ENCODE data around the gene SYNGR3. TPM values are rescaled to one million over a fixed set of nuclear protein-coding genes. Genes with fewer than 3 reads are reported as not detected.

SYNGR3 gene
- polyA plus RNA-seq, 1 donor (not counting 4 experiments of a cell fraction or from before 2014, with no cell fraction given): 0.30 TPM

DNA sequence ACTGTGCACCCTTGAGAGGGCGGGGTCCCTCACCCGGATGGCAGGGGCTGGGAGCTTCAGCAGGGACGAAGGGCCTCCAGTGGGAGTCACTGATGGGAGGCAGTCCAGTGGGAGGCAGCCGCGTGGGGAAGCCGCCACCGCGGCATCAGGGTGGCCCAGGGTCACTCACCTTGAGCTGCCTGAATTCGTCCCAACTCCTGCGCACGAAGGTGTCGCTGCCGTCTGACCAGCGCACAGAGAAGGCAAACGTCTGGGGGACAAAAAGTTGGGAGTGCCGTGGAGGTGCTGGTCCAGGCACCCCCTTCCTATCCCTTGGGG, 9.0 kb upstream of the SYNGR3 start:
- Histone ChIP-seq H3K79me2 (ENCODE audit: control insufficient read depth, insufficient read depth, low read length) (peaks cover 2% of the 10 kb centered on the region), H3K9me1 (ENCODE audit: control insufficient read depth, extremely low read depth, insufficient read depth, low read length) (peaks cover 2% of the 10 kb centered on the region), H2AFZ (ENCODE audit: control insufficient read depth, low read length) (no peak overlapping the region), H3K27me3 (ENCODE audit: control insufficient read depth, extremely low read depth, insufficient read depth, low read length) (peaks cover 34% of the 10 kb centered on the region), H3K4me3 (ENCODE audit: control insufficient read depth in 2 of 3, extremely low read depth in 1 of 3, insufficient read depth in 2 of 3, low read depth in 1 of 3, low read length in 3 of 3) (no peak overlapping the region), H3K9ac (ENCODE audit: control insufficient read depth, extremely low read depth, insufficient read depth, low read length) (no peak overlapping the region), H3K27ac (ENCODE audit: control insufficient read depth, insufficient read depth, low read length) (no peak overlapping the region), H3K4me1 (ENCODE audit: control insufficient read depth, extremely low read depth, insufficient read depth, low read length) (peaks cover 37% of the 10 kb centered on the region), H3K36me3 (ENCODE audit: control insufficient read depth in 2 of 2, extremely low read depth in 1 of 2, insufficient read depth in 2 of 2, low read length in 2 of 2) (peaks cover 11 to 19% of the 10 kb centered on the region in 2 experiments), H3K4me2 (ENCODE audit: control insufficient read depth, extremely low read depth, insufficient read depth, low read depth, low read length) (no peak overlapping the region), H3K9me3 (ENCODE audit: control insufficient read depth, low read depth, low read length) (no peaks in the 10 kb centered on the region), H4K20me1 (ENCODE audit: control insufficient read depth, extremely low read depth, insufficient read depth, low read length) (no peaks in the 10 kb centered on the region)
- FAIRE-seq (no peak), DNase-seq (ENCODE audit: low read depth, low spot score) (no peak)
- dilution Hi-C loops (cut with MboI; ENCODE audit: extremely low pct_ligation_motif_present, low sequenced_read_pairs): no loop called here
- TF ChIP-seq EZH2 (IDR thresholded peaks at IDR 0.05; ENCODE audit: low read length): no peak
- TF ChIP-seq, protein P1, sequence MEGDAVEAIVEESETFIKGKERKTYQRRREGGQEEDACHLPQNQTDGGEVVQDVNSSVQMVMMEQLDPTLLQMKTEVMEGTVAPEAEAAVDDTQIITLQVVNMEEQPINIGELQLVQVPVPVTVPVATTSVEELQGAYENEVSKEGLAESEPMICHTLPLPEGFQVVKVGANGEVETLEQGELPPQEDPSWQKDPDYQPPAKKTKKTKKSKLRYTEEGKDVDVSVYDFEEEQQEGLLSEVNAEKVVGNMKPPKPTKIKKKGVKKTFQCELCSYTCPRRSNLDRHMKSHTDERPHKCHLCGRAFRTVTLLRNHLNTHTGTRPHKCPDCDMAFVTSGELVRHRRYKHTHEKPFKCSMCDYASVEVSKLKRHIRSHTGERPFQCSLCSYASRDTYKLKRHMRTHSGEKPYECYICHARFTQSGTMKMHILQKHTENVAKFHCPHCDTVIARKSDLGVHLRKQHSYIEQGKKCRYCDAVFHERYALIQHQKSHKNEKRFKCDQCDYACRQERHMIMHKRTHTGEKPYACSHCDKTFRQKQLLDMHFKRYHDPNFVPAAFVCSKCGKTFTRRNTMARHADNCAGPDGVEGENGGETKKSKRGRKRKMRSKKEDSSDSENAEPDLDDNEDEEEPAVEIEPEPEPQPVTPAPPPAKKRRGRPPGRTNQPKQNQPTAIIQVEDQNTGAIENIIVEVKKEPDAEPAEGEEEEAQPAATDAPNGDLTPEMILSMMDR (optimal IDR thresholded peaks at IDR 0.05 in 1 of 3, IDR thresholded peaks at IDR 0.05 in 1 of 3, conservative IDR thresholded peaks at IDR 0.05 in 1 of 3; ENCODE audit: extremely low read depth in 1 of 3, insufficient read depth in 2 of 3, low read length in 3 of 3): no peak

DNA sequence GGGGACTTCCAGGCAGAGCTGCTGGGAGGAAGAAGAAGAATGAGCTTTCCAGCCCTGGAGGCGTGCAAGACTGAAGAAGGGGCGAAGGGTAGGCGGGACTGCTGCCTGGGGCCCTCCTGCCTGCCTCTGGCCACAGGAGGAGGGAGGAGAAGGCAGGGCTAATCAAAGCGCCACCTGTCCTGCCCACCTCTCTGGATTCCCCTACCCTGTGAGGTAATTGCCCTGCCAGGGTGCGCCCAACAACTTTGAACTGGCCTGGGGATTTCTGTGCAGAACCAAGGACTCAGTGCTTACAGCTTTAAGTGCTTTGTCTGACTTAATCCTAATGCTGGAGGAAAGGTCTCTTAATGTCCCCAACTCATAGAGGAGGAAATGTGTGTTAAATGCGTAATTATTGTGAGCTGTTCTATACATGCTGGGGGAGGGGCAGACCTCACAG, 8.4 kb upstream of the SYNGR3 start, which contains the start of gene NOXO1:
Gene NOXO1, minus strand, starts transcription at position 72 of the 439 bp plus-strand sequence. CDS start 290 bp downstream, outside the sequence.
- H3K27me3 ChIP-seq (ENCODE audit: control insufficient read depth, extremely low read depth, insufficient read depth, low read length): peaks cover 34% of the 10 kb centered on the region
- peak within 1 kb of the TSS; percentile 61 for H3K4me2 ChIP-seq (ENCODE audit: control insufficient read depth, extremely low read depth, insufficient read depth, low read depth, low read length)
- peaks cover 12 to 25% of the 10 kb centered on the region in 2 experiments for H3K36me3 ChIP-seq (ENCODE audit: control insufficient read depth in 2 of 2, extremely low read depth in 1 of 2, insufficient read depth in 2 of 2, low read length in 2 of 2)
- peaks cover 2% of the 10 kb centered on the region for H3K9me1 ChIP-seq (ENCODE audit: control insufficient read depth, extremely low read depth, insufficient read depth, low read length)
- H3K9me3 ChIP-seq (ENCODE audit: control insufficient read depth, low read depth, low read length): no peaks in the 10 kb centered on the region
- H3K79me2 ChIP-seq (ENCODE audit: control insufficient read depth, insufficient read depth, low read length): peaks cover 2% of the 10 kb centered on the region
- DNase-seq (ENCODE audit: low read depth, low spot score) (no peak), FAIRE-seq (peak; percentile 51)
- no peak within 1 kb of the TSS for H3K27ac ChIP-seq (ENCODE audit: control insufficient read depth, insufficient read depth, low read length)
- peaks cover 38% of the 10 kb centered on the region for H3K4me1 ChIP-seq (ENCODE audit: control insufficient read depth, extremely low read depth, insufficient read depth, low read length)
- dilution Hi-C loops (cut with MboI; ENCODE audit: extremely low pct_ligation_motif_present, low sequenced_read_pairs): no loop called here
- no peaks in the 10 kb centered on the region for H4K20me1 ChIP-seq (ENCODE audit: control insufficient read depth, extremely low read depth, insufficient read depth, low read length)
- no peak for TF ChIP-seq EZH2 (IDR thresholded peaks at IDR 0.05; ENCODE audit: low read length)
- TF ChIP-seq, protein P1 (optimal IDR thresholded peaks at IDR 0.05 in 1 of 3, IDR thresholded peaks at IDR 0.05 in 1 of 3, conservative IDR thresholded peaks at IDR 0.05 in 1 of 3; ENCODE audit: extremely low read depth in 1 of 3, insufficient read depth in 2 of 3, low read length in 3 of 3): peak in 1 of 3 experiments; percentile 8
- no peak within 1 kb of the TSS for H3K4me3 ChIP-seq (ENCODE audit: control insufficient read depth in 2 of 3, extremely low read depth in 1 of 3, insufficient read depth in 2 of 3, low read depth in 1 of 3, low read length in 3 of 3)
- H2AFZ ChIP-seq (ENCODE audit: control insufficient read depth, low read length): no peak within 1 kb of the TSS
- no peak within 1 kb of the TSS for H3K9ac ChIP-seq (ENCODE audit: control insufficient read depth, extremely low read depth, insufficient read depth, low read length)
